Stimulated activated memory B cell treated with anti-CD40 and anti-IgM and Interleukin-4, amounts not matched to agents 10 μg/mL and 1 μg/mL and 100 μg/mL, for 72 hours (primary cell): ENCODE measurements around the gene MARS1.

Experiments used
- ATAC-seq: fragments of 150-1000 bp; cut with Tn5 transposase; 2 replicates; pipeline ENCODE4 v1.10.0; 2021
- H3K27ac Mint-ChIP-seq: one replicate; pipeline ENCODE4 v1.8.0; 2022; ENCODE audit warnings: mild to moderate bottlenecking, mixed read lengths
- H3K27me3 Mint-ChIP-seq: one replicate; pipeline ENCODE4 v1.8.0; 2022; ENCODE audit warnings: mixed read lengths
- H3K36me3 Mint-ChIP-seq: one replicate; pipeline ENCODE4 v1.8.0; 2022; ENCODE audit warnings: mixed read lengths
- H3K4me1 Mint-ChIP-seq: one replicate; pipeline ENCODE4 v1.8.0; 2022; ENCODE audit warnings: mixed read lengths
- H3K4me3 Mint-ChIP-seq: one replicate; pipeline ENCODE4 v1.8.0; 2022; ENCODE audit warnings: mild to moderate bottlenecking, moderate library complexity, mixed read lengths
- H3K9me3 Mint-ChIP-seq: one replicate; pipeline ENCODE4 v1.8.0; 2022; ENCODE audit warnings: mixed read lengths

The MARS1 gene

DNA sequence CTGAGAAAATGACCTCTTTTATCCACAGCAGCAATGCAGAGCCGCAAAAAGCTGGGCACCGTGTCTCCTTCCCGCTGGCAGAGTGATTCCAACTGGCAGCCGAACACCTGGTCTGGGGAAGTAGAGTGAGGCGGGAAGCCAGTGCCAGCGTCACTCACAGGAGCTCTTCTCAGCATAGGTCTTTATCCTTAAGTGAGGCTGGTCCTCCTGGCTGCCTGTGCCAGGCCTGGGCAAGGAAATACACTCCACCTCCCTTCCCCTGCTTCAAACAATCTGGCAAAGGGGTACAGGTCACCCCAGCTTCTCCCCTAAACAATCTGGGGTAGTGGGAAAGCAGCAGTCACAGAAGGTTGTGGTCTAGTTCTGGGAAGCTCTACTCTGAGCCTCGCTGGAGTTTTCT is 13.0 kb upstream of the MARS1 start:
- Mint-ChIP-seq H3K4me3 (peak overlapping the region; percentile 10), H3K36me3 (peaks cover 46% of the 10 kb centered on the region), H3K9me3 (no peaks in the 10 kb centered on the region), H3K27ac (peak overlapping the region; percentile 14), H3K27me3 (no peaks in the 10 kb centered on the region), H3K4me1 (peaks cover 58% of the 10 kb centered on the region)
- ATAC-seq, result no peak

DNA sequence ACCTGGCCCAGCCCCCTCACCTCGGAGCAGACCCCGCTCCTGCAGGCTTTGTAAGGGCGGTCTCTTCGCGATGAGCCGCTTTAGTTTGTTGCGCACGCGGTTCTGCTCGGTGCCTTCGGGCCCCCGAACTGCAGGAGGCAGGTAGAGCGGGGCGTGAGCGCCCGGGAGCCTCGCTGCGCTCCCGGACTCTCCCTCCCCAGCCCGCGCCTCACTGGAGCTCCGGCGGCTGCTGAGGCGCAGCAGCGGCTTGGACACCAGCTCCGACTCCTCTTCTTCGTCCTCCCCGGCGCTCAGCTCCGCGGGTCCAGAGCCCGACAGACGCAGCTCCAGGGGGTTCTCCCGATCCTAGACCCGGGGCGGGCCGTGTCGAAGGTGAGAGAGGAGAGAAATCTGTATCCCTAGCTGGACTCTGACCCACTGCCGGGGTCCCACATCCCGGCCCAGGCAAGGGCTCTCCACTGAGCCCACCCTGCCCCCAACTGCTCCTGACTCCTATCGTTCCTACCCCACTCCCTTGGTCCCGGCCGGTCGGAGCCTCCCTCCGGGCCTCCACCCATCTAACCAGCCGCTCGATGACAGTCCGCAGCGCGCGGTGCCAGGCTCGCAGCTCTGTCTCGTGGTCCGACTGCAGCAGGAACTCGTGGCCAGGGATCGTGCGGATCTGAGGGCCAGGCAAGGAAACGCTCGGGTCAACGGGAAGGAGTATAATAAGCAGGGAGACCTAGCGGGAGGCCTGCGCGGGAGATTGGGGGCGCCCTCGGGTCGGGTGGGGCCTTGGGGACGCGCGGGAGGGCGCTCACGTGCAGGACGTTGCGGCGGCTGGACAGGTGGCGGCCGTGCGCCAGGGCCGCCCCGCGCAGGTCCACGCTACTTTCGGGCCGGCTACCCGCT is 12.4 kb upstream of the MARS1 start:
- Mint-ChIP-seq H3K36me3 (peaks cover 46% of the 10 kb centered on the region), H3K4me1 (peaks cover 64% of the 10 kb centered on the region), H3K4me3 (peak overlapping the region; percentile 93), H3K27ac (peak overlapping the region; percentile 98), H3K27me3 (no peaks in the 10 kb centered on the region), H3K9me3 (no peaks in the 10 kb centered on the region)
- no peak for ATAC-seq

DNA sequence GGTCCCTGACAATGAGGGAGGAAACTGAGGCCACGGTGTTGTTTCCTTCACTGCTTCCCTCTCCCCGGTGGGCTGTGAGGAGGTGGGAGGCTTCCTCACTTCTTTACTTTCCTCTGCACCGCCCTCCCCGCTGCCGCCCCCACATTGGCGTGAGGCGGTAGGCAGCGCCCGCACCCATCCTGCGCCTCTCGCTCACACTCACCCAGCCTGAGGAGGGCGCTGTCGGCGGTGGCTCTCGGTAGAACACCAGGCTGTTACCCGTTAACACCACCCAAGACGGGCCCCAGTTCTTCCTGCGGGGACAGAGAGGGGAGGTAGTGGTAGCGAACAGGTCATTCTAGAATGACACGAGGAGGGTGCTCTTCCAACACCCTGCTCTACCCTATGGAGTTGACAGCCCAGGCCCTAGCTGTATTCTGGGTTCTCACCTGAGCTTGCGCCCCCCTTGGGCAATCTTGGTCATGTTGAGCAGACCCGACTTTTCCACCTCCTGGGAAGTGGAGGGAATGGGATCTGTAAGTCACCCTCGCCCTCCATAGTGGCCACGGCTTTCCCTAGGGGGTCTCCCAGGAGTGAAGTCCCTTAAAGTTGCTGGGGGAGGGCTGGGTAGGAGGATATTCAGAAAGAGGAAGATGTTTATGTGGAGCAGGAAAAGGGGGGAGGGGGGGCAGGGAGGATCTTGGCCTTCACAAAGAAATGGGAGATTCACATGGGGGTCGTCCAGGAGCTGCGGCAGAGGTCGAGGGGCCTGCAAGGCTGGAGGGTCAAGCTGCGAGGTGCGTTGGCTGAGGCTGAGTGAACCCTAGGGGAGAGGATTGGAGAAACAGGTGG is 11.5 kb upstream of the MARS1 start:
- H3K27me3 Mint-ChIP-seq, result no peaks in the 10 kb centered on the region
- ATAC-seq, result peak; percentile 44

DNA sequence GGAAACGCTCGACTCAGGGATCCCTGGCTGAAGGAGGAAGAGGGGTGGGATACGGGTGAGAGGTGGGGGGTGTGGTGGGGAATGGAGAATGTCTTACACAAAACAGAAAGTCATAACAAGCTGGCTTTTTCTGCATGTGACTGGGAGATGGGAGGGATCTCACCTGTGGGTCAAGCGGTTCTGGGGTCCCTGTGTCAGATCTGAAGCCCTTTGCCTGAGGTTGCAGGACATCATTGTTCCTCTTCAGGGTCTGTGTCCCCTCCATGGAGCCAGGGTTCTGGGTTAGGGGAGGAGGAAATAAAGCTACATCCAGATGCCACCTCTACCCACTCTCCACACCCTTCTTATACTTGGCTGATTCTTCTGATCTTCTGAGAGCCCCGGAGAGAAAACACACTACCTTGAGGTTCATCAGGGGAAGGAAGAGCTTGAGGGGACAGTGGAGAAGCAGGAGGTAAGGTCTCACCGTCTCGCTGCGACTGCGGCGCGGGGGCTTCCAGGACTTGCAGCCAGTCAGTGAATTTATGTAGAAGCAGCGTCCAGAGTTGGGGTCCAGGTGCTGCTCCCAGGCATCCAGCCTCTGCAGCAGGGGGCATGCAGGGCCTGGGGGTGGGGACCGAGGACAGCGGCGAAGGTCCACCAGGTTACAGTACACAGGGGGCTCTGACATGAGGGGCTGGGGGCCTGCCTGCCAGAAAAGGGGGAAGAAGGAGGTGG is 10.7 kb upstream of the MARS1 start:
- no peaks in the 10 kb centered on the region for H3K9me3 Mint-ChIP-seq
- peaks cover 33% of the 10 kb centered on the region for H3K36me3 Mint-ChIP-seq
- H3K27ac Mint-ChIP-seq, result peak overlapping the region; percentile 98
- H3K27me3 Mint-ChIP-seq, result no peaks in the 10 kb centered on the region
- peak; percentile 26 for ATAC-seq
- peaks cover 79% of the 10 kb centered on the region for H3K4me1 Mint-ChIP-seq
- H3K4me3 Mint-ChIP-seq, result peak overlapping the region; percentile 93

More for the DNA sequence above, 11.5 kb upstream of the MARS1 start:
- Mint-ChIP-seq H3K9me3 (no peaks in the 10 kb centered on the region), H3K27ac (peak overlapping the region; percentile 98), H3K36me3 (peaks cover 41% of the 10 kb centered on the region), H3K4me1 (peaks cover 73% of the 10 kb centered on the region), H3K4me3 (peak overlapping the region; percentile 93)

DNA sequence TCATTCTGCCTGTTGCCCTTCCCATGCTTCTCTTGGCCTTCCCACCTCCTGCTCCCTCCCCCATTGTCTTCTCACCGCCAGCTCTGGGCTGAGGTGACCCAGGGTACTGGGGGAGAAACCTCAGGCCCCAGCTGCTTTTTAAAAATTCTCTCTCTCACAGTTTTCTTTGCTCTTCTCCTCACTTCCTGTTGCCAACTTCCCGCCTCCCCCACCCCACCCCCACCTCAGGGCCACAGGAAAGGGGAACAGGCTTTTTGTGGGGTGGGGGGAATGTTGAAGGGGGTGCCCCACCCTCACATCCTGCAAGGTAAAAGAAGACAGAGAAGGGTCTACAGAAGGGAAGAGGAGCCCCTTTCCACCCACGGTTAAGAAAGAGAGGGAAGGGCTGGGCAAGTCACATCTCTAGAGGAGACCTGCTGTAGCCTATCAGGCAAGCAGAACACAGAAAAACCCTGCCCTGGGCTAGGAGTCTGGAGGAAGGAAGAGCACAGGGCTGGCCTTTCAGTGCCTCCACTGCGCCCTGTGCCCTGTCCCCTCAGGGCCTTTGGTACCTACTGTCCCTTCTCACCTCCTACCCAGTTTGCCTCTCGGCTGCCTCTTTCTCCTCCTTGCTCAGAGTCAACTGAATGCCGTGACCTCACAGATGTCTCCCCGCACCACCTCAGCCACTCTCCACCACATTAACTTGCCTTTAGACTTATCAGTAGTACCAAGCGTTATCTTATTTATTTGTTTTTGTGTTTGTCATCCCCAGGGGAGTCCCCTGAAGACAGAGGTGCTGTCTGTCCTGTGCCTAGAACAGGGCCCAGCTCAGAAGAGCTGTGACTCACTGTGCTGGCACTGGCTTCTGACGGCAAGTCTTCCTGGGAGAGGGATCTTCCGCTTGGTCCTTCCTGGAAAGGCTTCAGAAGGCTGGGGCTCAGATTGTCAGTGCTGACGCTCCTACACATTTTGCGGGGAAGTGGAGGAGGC is 9.9 kb upstream of the MARS1 start:
- Mint-ChIP-seq H3K36me3 (peaks cover 26% of the 10 kb centered on the region), H3K9me3 (no peaks in the 10 kb centered on the region), H3K4me3 (peak overlapping the region; percentile 93), H3K27ac (peak overlapping the region; percentile 98), H3K4me1 (peaks cover 80% of the 10 kb centered on the region), H3K27me3 (no peaks in the 10 kb centered on the region)
- peak; percentile 72 for ATAC-seq

DNA sequence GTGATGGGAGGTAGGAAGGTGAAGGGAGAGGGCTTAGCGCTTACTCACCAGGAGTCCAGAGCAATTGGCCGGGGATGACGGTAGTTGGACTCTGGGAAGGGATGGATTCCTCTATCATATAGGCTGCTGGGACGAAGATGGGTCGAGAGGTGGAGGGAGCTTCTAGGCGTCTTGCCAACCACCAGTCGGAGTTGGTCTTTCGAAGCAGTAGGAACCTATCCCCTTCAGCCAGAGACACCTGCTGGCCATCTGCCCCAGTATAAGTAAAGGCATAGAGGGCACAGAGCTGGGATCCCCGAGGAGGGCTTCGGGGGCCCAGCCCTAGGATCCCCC is 8.9 kb upstream of the MARS1 start:
- Mint-ChIP-seq H3K4me3 (peak overlapping the region; percentile 93), H3K4me1 (peaks cover 79% of the 10 kb centered on the region), H3K36me3 (peaks cover 17% of the 10 kb centered on the region), H3K9me3 (no peaks in the 10 kb centered on the region), H3K27me3 (no peaks in the 10 kb centered on the region), H3K27ac (peak overlapping the region; percentile 98)
- ATAC-seq, result no peak

DNA sequence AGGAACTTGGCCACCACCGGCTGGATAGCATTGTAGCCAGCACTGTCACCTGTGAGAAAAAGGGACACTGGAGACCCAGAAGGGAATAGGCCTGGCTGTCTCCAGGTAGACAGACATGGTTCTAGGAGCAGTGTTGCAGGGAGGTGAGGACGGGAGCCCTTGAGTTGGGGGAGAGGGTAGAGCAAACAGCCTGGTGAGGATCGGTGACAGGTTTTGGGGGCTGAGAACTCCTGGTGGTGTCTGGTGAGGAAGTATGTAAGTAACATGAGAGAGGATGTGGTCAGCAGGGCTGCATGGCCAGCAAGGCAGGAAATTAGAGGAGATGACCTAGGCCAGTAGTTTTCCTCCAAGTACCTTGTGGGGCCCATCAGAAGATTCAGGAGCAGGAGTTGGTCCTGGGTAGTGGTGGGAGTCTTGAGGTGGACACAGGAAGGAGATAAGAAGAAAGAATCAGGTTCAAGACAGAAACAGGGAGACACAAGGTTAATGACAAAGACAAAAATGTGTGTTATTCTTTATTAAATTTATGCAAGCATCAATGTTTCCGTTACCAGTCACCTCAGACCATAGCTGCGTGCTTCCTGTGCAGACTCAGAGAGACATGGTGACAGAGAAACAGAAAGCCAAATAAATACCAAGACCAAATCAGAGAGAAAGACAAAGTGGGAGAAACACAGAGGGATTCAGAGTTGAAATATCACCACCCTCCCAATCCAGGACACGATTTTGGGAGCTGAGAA is 8.3 kb upstream of the MARS1 start, which contains the start of gene ARHGAP9:
ARHGAP9 (minus strand) TSS at position 491 of the 740 bp plus-strand sequence; CDS start at position 31, 460 bp downstream.
- Mint-ChIP-seq H3K4me1 (peaks cover 73% of the 10 kb centered on the region), H3K36me3 (peaks cover 12% of the 10 kb centered on the region), H3K27me3 (no peaks in the 10 kb centered on the region), H3K4me3 (peak within 1 kb of the TSS; percentile 93), H3K9me3 (no peaks in the 10 kb centered on the region), H3K27ac (peak within 1 kb of the TSS; percentile 98)
- ATAC-seq, result peak; percentile 79

DNA sequence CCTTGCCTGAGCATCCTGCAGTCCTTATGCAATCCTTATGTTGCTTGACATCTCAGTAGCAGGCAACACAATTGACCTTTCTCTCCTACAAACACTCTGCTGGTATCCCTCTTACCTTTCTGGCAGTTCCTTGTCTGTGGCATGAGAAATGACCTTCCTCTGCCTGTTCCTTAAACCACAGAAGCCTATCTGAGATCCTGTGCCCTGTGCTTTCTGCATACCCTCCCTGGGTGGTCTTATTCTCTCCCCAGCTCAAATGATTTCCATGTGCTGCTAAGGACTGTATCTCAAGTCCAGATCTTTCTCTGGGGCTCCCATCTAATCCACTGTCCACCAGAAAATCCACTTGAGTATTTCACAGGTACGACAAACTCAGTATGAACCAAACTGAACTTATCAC is 6.2 kb upstream of the MARS1 start:
- Mint-ChIP-seq H3K27me3 (no peaks in the 10 kb centered on the region), H3K27ac (peak overlapping the region; percentile 98), H3K9me3 (no peaks in the 10 kb centered on the region), H3K4me1 (peaks cover 61% of the 10 kb centered on the region), H3K36me3 (no peaks in the 10 kb centered on the region), H3K4me3 (no peak overlapping the region)
- no peak for ATAC-seq

DNA sequence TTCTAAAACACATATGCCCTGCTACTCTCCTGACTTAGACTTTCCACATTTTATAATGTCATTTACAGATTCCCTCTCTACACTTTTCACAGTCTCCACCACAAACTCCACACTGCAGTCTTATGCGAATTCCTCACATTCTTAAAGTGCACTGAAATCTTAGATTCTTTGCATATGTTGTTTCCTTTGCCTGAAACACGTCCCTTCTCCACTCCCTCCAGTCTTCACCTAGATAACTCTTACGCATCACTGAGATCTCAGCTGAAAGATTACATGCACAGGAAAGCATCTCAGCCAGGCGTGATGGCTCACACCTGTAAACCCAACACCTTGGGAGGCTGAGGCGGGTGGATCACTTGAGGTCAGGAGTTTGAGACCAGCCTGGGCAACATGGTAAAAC is 4.4 kb upstream of the MARS1 start:
- Mint-ChIP-seq H3K36me3 (peaks cover 5% of the 10 kb centered on the region), H3K27me3 (no peaks in the 10 kb centered on the region), H3K4me3 (no peak overlapping the region), H3K4me1 (peaks cover 48% of the 10 kb centered on the region), H3K9me3 (no peaks in the 10 kb centered on the region), H3K27ac (peak overlapping the region; percentile 47)
- ATAC-seq, result no peak

DNA sequence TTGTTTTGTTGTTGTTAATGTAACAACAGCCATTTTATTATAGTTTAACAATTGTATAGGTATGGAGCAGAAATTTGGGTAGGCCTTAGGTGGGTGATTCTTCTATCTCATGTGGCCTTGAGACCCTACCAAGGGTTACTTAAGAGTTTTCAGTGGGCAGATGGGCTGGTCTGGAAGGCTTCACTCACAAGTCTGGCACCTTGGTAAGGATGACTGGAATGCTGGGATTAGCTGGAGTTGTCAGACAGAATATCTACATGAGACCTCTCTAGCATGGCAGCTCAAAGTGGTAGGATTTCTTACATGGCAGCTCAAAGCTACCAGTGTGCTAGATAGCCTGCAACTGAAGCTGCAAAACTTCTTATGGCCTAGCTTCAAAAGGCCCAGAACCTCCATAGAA is 2.2 kb upstream of the MARS1 start:
- Mint-ChIP-seq H3K27ac (no peak overlapping the region), H3K27me3 (no peaks in the 10 kb centered on the region), H3K9me3 (no peaks in the 10 kb centered on the region), H3K36me3 (peaks cover 20% of the 10 kb centered on the region), H3K4me3 (no peak overlapping the region), H3K4me1 (peaks cover 39% of the 10 kb centered on the region)
- ATAC-seq, result no peak

DNA sequence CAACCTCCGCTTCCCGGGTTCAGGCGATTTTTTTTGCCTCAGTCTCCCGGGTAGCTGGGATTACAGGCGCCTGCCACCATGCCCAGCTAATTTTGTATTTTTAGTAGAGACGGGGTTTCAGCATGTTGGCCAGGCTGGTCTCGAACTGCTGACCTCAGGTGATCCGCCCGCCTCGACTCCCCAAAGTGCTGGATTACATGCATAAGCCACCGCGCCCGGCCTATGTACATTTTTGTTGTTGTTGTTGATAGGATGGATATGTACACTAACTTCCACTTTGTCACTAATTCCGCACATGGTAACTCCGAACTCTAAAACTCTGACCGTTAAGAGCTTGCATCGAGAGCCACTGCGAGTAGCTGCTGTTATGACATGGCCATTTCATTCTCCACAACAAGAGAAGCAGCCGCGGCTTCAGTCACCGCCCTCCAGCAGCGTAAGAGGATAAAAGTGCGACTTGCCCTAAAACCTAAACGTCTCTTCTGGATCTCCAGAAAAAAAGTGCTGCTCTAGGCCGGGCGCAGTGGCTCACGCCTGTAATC is 742 bp upstream of the MARS1 start:
- Mint-ChIP-seq H3K36me3 (peaks cover 34% of the 10 kb centered on the region), H3K9me3 (no peaks in the 10 kb centered on the region), H3K27me3 (no peaks in the 10 kb centered on the region), H3K4me1 (peaks cover 33% of the 10 kb centered on the region), H3K27ac (peak overlapping the region; percentile 91), H3K4me3 (peak overlapping the region; percentile 98)
- no peak for ATAC-seq

DNA sequence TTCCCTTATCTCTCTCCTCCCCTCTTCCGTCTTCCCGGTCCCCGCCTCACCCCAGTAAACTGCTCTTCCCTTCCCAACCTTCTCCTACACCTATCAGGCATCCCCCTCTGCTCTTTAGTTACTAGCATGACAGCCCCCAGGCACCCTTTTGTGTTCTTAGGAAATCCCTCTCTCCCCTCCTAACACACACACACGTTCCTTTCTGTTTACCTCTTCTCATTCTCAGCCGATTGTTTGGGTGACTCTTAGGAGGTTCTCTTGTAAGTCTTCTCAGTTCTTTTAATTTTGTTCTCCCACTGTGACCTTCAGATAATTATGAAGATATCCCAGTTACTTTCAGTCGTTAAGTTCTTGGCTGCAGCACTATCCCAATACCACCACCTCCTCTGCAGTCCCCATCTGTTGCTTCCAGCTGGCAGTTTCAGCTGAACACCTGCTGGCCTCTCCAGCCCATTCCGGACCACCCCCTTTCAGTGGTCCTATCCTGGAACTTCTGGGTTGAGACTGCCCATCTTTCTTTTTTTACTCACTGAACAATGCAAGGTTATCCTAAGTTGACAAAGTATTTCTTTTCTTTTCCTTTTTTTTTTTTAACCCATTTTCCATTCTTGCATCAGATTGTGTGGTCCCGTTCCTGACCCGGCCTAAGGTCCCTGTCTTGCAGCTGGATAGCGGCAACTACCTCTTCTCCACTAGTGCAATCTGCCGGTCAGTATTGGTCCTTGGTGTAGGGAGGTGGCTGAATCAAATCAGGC is 711 bp downstream of the MARS1 start:
- Mint-ChIP-seq H3K4me1 (peaks cover 26% of the 10 kb centered on the region), H3K27me3 (no peaks in the 10 kb centered on the region), H3K9me3 (no peaks in the 10 kb centered on the region), H3K36me3 (peaks cover 43% of the 10 kb centered on the region), H3K4me3 (peak overlapping the region; percentile 98), H3K27ac (peak overlapping the region; percentile 91)
- no peak for ATAC-seq

DNA sequence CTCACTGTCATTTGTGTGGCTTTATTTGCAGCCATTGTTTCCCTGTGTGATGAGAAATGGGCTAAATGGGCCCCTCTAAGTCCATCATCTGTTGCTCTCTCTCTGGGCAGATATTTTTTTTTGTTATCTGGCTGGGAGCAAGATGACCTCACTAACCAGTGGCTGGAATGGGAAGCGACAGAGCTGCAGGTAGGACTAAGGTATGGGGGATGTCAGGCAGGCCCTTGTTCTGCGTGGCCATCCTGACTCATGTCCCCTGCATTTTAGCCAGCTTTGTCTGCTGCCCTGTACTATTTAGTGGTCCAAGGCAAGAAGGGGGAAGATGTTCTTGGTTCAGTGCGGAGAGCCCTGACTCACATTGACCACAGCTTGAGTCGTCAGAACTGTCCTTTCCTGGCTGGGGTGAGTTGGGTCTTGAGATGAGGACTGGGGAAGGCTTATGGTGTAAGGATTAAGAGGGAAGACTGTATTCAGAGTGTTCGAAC is 1.3 kb downstream of the MARS1 start:
- H3K36me3 Mint-ChIP-seq, result peaks cover 43% of the 10 kb centered on the region
- H3K4me1 Mint-ChIP-seq, result peaks cover 25% of the 10 kb centered on the region
- peak overlapping the region; percentile 98 for H3K4me3 Mint-ChIP-seq
- H3K27me3 Mint-ChIP-seq, result no peaks in the 10 kb centered on the region
- no peaks in the 10 kb centered on the region for H3K9me3 Mint-ChIP-seq
- peak overlapping the region; percentile 91 for H3K27ac Mint-ChIP-seq
- no peak for ATAC-seq
